GM12864 (cell line): ENCODE data around the gene PRKAB2.

ENCODE experiments used
- DNase-seq: peaks from one replicate; pipeline ENCODE4 v3.0.0-alpha.2; 2011; ENCODE audit warnings: low read depth
- H3K4me3 ChIP-seq: 2 replicates; pipeline ENCODE4 v1.5.1; 2011; ENCODE audit warnings: mild to moderate bottlenecking, low read depth, low read length, control low read depth
- TF ChIP-seq, protein P1 (sequence below): IDR thresholded peaks from 2 replicates; pipeline ENCODE4 v1.5.1; 2011; ENCODE audit warnings: low read depth, mild to moderate bottlenecking, moderate library complexity, low read length, control low read depth, inconsistent platforms; ENCODE audit errors: missing control alignments

The PRKAB2 gene, protein sequence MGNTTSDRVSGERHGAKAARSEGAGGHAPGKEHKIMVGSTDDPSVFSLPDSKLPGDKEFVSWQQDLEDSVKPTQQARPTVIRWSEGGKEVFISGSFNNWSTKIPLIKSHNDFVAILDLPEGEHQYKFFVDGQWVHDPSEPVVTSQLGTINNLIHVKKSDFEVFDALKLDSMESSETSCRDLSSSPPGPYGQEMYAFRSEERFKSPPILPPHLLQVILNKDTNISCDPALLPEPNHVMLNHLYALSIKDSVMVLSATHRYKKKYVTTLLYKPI

DNA sequence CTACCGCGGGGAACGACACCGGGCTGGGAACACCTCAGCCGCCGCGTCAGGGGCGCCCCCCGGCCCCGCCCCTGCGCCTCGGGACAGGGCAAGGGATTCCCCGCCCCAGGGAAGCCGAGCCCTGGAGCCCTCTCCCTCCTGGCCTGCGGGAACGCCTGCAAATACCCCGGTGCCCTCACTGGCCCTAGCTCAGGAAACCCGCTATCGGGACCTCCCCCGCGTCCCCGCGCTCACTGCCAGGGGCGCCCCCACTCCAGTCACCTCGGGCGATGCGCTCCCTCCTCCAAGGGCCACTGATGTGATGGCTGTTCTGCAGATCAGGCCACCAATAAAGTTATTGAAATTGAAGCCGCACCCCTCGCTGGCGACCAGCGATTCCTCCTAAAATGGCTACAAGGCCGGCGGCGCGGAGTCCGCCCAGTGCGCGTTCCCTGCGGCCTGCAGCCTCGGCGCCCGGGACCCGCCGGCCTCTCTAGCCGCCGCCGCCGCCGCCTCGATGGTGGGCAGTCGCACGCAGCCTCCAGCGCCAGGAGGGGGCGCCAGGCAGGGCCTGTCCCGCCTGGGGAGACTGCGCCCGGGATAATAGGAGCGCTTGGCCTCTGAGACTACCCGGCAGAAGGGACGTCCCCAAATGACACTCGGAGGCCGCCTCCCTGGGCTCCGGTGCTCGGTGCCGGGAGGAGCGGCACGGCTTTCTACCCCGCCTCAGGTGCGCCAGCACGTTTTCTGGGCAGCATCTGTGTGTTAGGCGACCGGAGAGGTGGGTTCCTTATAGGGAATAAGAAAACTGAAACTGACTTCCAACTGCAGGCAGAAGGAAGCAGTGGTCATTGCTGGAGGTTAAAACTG, at the start of gene PRKAB2:
PRKAB2 (minus strand) TSS at position 303 of the 849 bp plus-strand sequence. CDS start 326 bp downstream, outside the sequence.
- H3K4me3 ChIP-seq = peak within 1 kb of the TSS; percentile 93
- peak; percentile 88 for DNase-seq
- TF ChIP-seq, protein P1, sequence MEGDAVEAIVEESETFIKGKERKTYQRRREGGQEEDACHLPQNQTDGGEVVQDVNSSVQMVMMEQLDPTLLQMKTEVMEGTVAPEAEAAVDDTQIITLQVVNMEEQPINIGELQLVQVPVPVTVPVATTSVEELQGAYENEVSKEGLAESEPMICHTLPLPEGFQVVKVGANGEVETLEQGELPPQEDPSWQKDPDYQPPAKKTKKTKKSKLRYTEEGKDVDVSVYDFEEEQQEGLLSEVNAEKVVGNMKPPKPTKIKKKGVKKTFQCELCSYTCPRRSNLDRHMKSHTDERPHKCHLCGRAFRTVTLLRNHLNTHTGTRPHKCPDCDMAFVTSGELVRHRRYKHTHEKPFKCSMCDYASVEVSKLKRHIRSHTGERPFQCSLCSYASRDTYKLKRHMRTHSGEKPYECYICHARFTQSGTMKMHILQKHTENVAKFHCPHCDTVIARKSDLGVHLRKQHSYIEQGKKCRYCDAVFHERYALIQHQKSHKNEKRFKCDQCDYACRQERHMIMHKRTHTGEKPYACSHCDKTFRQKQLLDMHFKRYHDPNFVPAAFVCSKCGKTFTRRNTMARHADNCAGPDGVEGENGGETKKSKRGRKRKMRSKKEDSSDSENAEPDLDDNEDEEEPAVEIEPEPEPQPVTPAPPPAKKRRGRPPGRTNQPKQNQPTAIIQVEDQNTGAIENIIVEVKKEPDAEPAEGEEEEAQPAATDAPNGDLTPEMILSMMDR = peak; percentile 68

DNA sequence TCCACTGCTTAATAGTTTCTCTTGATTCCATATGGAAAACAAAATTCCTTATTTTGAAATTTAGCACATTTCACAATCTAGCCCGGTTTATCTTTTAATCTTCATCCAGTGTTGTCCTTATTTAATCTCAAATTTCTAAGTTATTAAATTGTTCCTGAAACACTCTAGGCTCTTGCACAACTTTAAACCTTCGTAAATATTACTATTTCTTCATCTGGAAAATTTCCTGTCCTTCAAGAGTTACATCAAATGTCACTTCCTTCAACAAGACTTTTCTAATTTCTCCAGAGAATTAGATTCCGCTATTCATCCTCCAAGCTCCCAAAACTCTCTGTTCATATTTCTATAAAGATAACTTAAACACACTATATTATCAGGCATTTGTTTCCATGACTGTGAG, 46.3 kb upstream of the PRKAB2 start:
- TF ChIP-seq, protein P1 = no peak
- DNase-seq = no peak
- H3K4me3 ChIP-seq = no peak overlapping the region

DNA sequence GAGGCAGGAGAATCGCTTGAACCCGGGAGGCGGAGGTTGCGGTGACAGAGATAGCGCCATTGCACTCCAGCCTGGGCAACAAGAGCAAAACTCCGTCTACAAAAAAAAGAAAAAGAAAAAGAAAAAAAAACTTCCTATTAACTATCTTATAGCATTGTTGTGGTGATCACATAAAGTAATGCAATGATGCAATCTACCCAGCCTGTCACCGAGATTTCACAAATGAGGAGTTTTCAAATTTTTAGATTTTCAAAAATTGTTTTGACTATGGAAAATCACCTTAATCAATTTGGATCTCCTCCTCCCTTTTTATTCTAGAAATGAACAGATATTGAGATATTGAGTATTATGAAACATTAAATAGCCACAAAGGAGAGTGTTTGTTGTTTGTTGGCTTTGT, 44.9 kb upstream of the PRKAB2 start:
- no peak overlapping the region for H3K4me3 ChIP-seq
- DNase-seq = no peak
- TF ChIP-seq, protein P1 = no peak

DNA sequence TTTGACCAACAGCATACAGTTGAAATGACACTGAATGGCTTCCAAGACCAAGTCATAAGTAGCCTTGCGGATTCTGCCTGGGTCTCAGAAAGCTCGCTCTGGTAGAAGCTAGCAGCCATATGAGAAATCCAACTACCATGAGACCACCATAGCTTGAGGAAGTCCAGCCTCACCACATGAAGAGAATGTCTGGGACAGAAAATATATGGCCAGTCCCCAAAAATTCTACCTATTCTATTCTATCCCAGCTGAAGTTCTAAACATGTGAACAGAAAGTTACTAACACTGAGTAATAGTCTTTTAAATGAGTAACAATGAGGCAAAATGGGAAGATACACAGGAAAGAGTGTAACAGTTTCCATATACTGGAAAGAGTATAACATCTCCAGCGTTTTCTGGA, 43.9 kb upstream of the PRKAB2 start:
- TF ChIP-seq, protein P1 = no peak
- DNase-seq = no peak
- no peak overlapping the region for H3K4me3 ChIP-seq

DNA sequence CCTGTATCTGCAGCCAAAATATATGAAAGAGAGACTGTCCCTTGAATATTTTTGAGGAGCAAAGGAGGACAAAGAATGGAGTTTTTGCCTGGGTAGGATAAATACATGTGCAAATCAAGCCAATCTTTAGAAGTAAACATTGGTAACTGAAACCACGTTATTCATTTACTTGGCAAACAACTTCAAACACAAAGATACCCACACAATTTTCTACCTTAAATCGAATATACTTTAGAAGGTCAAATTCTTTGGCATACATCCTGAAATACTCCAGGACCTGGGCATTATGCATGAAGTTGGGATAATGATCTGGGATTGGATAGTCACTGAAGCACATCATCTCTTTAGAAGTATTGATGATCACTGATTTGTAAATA, 43.3 kb upstream of the PRKAB2 start:
- TF ChIP-seq, protein P1 = no peak
- no peak overlapping the region for H3K4me3 ChIP-seq
- DNase-seq = no peak

DNA sequence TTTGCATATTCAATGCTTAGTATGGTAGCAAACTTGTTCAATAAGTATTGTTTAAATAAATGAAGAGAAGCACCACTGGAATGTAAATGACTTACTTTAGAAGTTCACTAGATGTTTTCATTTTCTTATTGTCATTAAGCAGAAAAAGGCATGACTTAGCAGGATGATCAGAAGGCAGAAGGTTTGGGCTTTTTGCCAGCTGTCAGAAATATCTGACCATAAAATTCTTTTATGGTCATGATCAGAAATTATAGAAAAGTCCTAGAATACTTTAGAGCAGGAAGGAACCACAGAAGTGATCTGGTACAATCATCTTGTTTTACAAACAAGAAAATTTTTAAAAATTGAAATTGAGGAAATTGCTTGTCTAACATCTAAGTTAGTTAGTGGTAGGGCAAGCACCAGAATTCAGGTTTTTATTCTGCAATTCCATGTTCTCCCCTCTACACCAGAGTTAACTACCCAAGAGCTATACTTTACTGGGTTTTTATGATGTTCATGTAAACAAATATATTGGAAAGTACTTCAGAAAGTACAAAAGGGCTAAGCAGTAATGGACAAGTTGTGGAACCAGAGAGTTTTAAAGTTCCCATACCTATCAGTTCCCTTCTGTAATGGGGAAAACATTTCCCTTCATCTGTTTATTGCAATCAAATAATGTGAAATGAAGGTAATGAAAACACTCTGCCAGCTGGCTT, 42.7 kb upstream of the PRKAB2 start:
- DNase-seq = no peak
- H3K4me3 ChIP-seq = no peak overlapping the region
- TF ChIP-seq, protein P1 = no peak
